ENCODE measurements around the gene NPPB. TPM values are rescaled to one million over a fixed set of nuclear protein-coding genes. Genes with fewer than 3 reads are reported as not detected.

Gene NPPB
- total RNA-seq, 2 experiments from 2014 or later: not detected

- Histone ChIP-seq H2AFZ (ENCODE audit: low read length) (no peak overlapping the region), H3K27ac (ENCODE audit: low read depth, low read length, poor library complexity, severe bottlenecking) (no peak overlapping the region), H3K9me2 (ENCODE audit: insufficient read depth, low read length) (no peaks in the 10 kb centered on the region), H3K79me2 (ENCODE audit: insufficient read depth, low read depth, low read length) (no peaks in the 10 kb centered on the region), H3K9me3 (ENCODE audit: low read length) (no peaks in the 10 kb centered on the region), H3K4me2 (ENCODE audit: low read length) (no peak overlapping the region), H3K4me1 (ENCODE audit: insufficient read depth, low read length, poor library complexity, severe bottlenecking) (no peaks in the 10 kb centered on the region), H4K20me1 (ENCODE audit: insufficient read depth, low read length) (no peaks in the 10 kb centered on the region), H3K36me3 (ENCODE audit: insufficient read depth, low read length) (no peaks in the 10 kb centered on the region), H3K4me3 (ENCODE audit: low read depth, low read length, poor library complexity, severe bottlenecking) (no peak overlapping the region)
- intact Hi-C loops (cut with micrococcal nuclease; ENCODE audit: unreplicated experiment): no loop called here
- no TSS peak for BruUV-seq (replicated peaks)
- CTCF ChIA-PET (ENCODE audit: unreplicated experiment): interaction anchor here (1.2 kb wide), 1 partner anchor 16 kb away, joined by 3 read pairs; no protein-coding TSS in a partner anchor
- POLR2A ChIA-PET: interaction anchor here (0.9 kb wide), 1 partner anchor 29 kb away, joined by 4 read pairs; no protein-coding TSS in a partner anchor
- TF ChIP-seq EZH2phosphoT487 (IDR thresholded peaks at IDR 0.05; ENCODE audit: borderline replicate concordance, low read depth, low read length) (no peak), CTCF (conservative IDR thresholded peaks at IDR 0.05; ENCODE audit: low read length) (no peak)
- no peak for DNase-seq (ENCODE audit: low spot score)
Measured at GRCh38 chr1:11878891-11879190, 20.1 kb upstream of the NPPB start.

- no peaks in the 10 kb centered on the region for H3K79me2 ChIP-seq (ENCODE audit: insufficient read depth, low read depth, low read length)
- H3K4me3 ChIP-seq (ENCODE audit: low read depth, low read length, poor library complexity, severe bottlenecking): no peak overlapping the region
- CTCF ChIA-PET (ENCODE audit: unreplicated experiment): interaction anchor here (0.9 to 1.2 kb wide), 2 partner anchors 14 to 16 kb away, joined by 3 read pairs; no protein-coding TSS in a partner anchor
- intact Hi-C loops (cut with micrococcal nuclease; ENCODE audit: unreplicated experiment): no loop called here
- no peaks in the 10 kb centered on the region for H3K9me2 ChIP-seq (ENCODE audit: insufficient read depth, low read length)
- H3K4me2 ChIP-seq (ENCODE audit: low read length): no peak overlapping the region
- H3K4me1 ChIP-seq (ENCODE audit: insufficient read depth, low read length, poor library complexity, severe bottlenecking): no peaks in the 10 kb centered on the region
- DNase-seq (ENCODE audit: low spot score): no peak
- H3K27ac ChIP-seq (ENCODE audit: low read depth, low read length, poor library complexity, severe bottlenecking): no peak overlapping the region
- no TSS peak for BruUV-seq (replicated peaks)
- no peaks in the 10 kb centered on the region for H4K20me1 ChIP-seq (ENCODE audit: insufficient read depth, low read length)
- no peak overlapping the region for H2AFZ ChIP-seq (ENCODE audit: low read length)
- POLR2A ChIA-PET: no interaction called here
- H3K36me3 ChIP-seq (ENCODE audit: insufficient read depth, low read length): no peaks in the 10 kb centered on the region
- no peaks in the 10 kb centered on the region for H3K9me3 ChIP-seq (ENCODE audit: low read length)
- TF ChIP-seq EZH2phosphoT487 (IDR thresholded peaks at IDR 0.05; ENCODE audit: borderline replicate concordance, low read depth, low read length): no peak
- TF ChIP-seq CTCF (conservative IDR thresholded peaks at IDR 0.05; ENCODE audit: low read length): no peak
Measured at GRCh38 chr1:11878081-11878890, 19.5 kb upstream of the NPPB start.

- no peaks in the 10 kb centered on the region for H3K79me2 ChIP-seq (ENCODE audit: insufficient read depth, low read depth, low read length)
- H3K9me2 ChIP-seq (ENCODE audit: insufficient read depth, low read length): no peaks in the 10 kb centered on the region
- intact Hi-C loops (cut with micrococcal nuclease; ENCODE audit: unreplicated experiment): no loop called here
- CTCF ChIA-PET (ENCODE audit: unreplicated experiment): no interaction called here
- no peak overlapping the region for H3K4me3 ChIP-seq (ENCODE audit: low read depth, low read length, poor library complexity, severe bottlenecking)
- no peaks in the 10 kb centered on the region for H3K36me3 ChIP-seq (ENCODE audit: insufficient read depth, low read length)
- no peaks in the 10 kb centered on the region for H4K20me1 ChIP-seq (ENCODE audit: insufficient read depth, low read length)
- H3K4me1 ChIP-seq (ENCODE audit: insufficient read depth, low read length, poor library complexity, severe bottlenecking): no peaks in the 10 kb centered on the region
- POLR2A ChIA-PET: no interaction called here
- TF ChIP-seq EZH2phosphoT487 (IDR thresholded peaks at IDR 0.05; ENCODE audit: borderline replicate concordance, low read depth, low read length) (no peak), CTCF (conservative IDR thresholded peaks at IDR 0.05; ENCODE audit: low read length) (no peak)
- no TSS peak for BruUV-seq (replicated peaks)
- no peaks in the 10 kb centered on the region for H3K9me3 ChIP-seq (ENCODE audit: low read length)
- H3K4me2 ChIP-seq (ENCODE audit: low read length): no peak overlapping the region
- no peak for DNase-seq (ENCODE audit: low spot score)
- H3K27ac ChIP-seq (ENCODE audit: low read depth, low read length, poor library complexity, severe bottlenecking): no peak overlapping the region
- H2AFZ ChIP-seq (ENCODE audit: low read length): no peak overlapping the region
Measured at GRCh38 chr1:11877074-11877473, 18.3 kb upstream of the NPPB start.

All from OCI-LY7 (cell line).